ENCODE results near the gene VAV2. TPM values are rescaled to one million over a fixed set of nuclear protein-coding genes. Genes with fewer than 3 reads are reported as not detected.

Gene VAV2
- polyA plus RNA-seq, 1 of the 3 experiments (the other 2 are of a cell fraction), result 14.9 TPM

DNA sequence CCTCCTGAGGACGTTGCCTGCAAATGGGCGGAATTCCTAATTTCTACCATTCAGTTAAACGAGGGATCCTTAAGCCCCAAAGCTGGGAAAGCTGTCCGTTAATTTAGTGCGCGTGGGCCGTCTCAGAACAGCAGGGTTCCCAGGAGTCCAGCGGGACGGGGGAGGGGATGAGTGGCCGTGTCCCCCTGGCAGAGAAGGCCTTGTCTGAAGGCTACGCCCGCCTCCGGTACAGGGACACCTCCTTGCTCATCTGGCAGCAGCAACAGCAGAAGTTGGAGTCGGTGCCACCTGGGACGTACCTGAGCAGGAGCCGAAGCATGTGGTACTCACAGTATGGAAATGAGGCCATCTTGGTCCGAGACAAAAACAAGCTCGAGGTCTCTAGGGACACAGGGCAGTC, 34.5 kb upstream of the VAV2 start:
- POLR2A ChIA-PET, result interaction anchor here (1.5 kb wide), 2 partner anchors 13 to 39 kb away, joined by 4 read pairs; no protein-coding TSS in a partner anchor
- H3K9ac ChIP-seq, result no peak overlapping the region
- WGBS (ENCODE audit: low lambda C conversion rate), result 95% methylated on average over 18 of the region's 18 CpGs

More for the DNA sequence above, 34.5 kb upstream of the VAV2 start:
- Histone ChIP-seq H3K4me2 (peak overlapping the region; percentile 99), H3K4me3 (ENCODE audit: low read depth in 2 of 2, low read length in 1 of 2) (peak overlapping the region; percentile 74 to 80), H3K36me3 (replicated peaks in 1 of 2; ENCODE audit: control insufficient read depth in 1 of 2, insufficient read depth in 2 of 2, low read length in 1 of 2) (peaks cover 8 to 33% of the 10 kb centered on the region in 2 experiments), H2AFZ (ENCODE audit: low read depth) (no peak overlapping the region), H4K20me1 (ENCODE audit: insufficient read depth) (no peaks in the 10 kb centered on the region), H3K9me2 (no peaks in the 10 kb centered on the region), H3F3A (replicated peaks; ENCODE audit: insufficient read depth) (peaks cover 20% of the 10 kb centered on the region), H3K27ac (ENCODE audit: low read depth in 2 of 2, low read length in 1 of 2) (no peak overlapping the region; a peak in 1 of 4 replicates), H3K79me2 (ENCODE audit: insufficient read depth) (peaks cover 6% of the 10 kb centered on the region; the same call in 1 of the 2 replicates), H3K27me3 (ENCODE audit: insufficient read depth) (no peaks in the 10 kb centered on the region), H3K4me1 (ENCODE audit: control insufficient read depth in 1 of 2, insufficient read depth in 2 of 2, low read depth in 1 of 2, low read length in 1 of 2) (peaks cover 0 to 12% of the 10 kb centered on the region in 2 experiments; a peak in 1 of 4 replicates), H3K9me3 (no peaks in the 10 kb centered on the region)
- CTCF ChIA-PET, result interaction anchor here (0.7 to 1.7 kb wide), 8 partner anchors 14 to 244 kb away, joined by 3 to 5 read pairs (median 4); no protein-coding TSS in a partner anchor
- no peak for TF ChIP-seq EP300 (IDR thresholded peaks at IDR 0.05; ENCODE audit: borderline replicate concordance in 1 of 2, low read depth in 1 of 2, low read length in 1 of 2)
- TF ChIP-seq, protein P1, sequence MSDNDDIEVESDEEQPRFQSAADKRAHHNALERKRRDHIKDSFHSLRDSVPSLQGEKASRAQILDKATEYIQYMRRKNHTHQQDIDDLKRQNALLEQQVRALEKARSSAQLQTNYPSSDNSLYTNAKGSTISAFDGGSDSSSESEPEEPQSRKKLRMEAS (IDR thresholded peaks at IDR 0.05; ENCODE audit: low read depth), result no peak
- TF ChIP-seq NRF1 (IDR thresholded peaks at IDR 0.05; ENCODE audit: low read depth, low read length), result no peak
- TF ChIP-seq YY1 (IDR thresholded peaks at IDR 0.05; ENCODE audit: low read depth), result no peak
- TF ChIP-seq FOXJ3 (CRISPR knock-in tag; IDR thresholded peaks at IDR 0.05), result no peak
- no peak for TF ChIP-seq EZH2phosphoT487 (IDR thresholded peaks at IDR 0.05; ENCODE audit: borderline replicate concordance, low read depth)
- TF ChIP-seq RXRA (IDR thresholded peaks at IDR 0.05; ENCODE audit: borderline replicate concordance, low read depth), result no peak
- TF ChIP-seq RFX5 (IDR thresholded peaks at IDR 0.05; ENCODE audit: low read length), result no peak
- TF ChIP-seq TAF1 (IDR thresholded peaks at IDR 0.05; ENCODE audit: borderline replicate concordance, low read depth, low read length), result no peak
- TF ChIP-seq, protein P2, sequence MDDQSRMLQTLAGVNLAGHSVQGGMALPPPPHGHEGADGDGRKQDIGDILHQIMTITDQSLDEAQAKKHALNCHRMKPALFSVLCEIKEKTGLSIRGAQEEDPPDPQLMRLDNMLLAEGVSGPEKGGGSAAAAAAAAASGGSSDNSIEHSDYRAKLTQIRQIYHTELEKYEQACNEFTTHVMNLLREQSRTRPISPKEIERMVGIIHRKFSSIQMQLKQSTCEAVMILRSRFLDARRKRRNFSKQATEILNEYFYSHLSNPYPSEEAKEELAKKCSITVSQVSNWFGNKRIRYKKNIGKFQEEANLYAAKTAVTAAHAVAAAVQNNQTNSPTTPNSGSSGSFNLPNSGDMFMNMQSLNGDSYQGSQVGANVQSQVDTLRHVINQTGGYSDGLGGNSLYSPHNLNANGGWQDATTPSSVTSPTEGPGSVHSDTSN (IDR thresholded peaks at IDR 0.05), result no peak
- TF ChIP-seq, protein P3, sequence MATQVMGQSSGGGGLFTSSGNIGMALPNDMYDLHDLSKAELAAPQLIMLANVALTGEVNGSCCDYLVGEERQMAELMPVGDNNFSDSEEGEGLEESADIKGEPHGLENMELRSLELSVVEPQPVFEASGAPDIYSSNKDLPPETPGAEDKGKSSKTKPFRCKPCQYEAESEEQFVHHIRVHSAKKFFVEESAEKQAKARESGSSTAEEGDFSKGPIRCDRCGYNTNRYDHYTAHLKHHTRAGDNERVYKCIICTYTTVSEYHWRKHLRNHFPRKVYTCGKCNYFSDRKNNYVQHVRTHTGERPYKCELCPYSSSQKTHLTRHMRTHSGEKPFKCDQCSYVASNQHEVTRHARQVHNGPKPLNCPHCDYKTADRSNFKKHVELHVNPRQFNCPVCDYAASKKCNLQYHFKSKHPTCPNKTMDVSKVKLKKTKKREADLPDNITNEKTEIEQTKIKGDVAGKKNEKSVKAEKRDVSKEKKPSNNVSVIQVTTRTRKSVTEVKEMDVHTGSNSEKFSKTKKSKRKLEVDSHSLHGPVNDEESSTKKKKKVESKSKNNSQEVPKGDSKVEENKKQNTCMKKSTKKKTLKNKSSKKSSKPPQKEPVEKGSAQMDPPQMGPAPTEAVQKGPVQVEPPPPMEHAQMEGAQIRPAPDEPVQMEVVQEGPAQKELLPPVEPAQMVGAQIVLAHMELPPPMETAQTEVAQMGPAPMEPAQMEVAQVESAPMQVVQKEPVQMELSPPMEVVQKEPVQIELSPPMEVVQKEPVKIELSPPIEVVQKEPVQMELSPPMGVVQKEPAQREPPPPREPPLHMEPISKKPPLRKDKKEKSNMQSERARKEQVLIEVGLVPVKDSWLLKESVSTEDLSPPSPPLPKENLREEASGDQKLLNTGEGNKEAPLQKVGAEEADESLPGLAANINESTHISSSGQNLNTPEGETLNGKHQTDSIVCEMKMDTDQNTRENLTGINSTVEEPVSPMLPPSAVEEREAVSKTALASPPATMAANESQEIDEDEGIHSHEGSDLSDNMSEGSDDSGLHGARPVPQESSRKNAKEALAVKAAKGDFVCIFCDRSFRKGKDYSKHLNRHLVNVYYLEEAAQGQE (IDR thresholded peaks at IDR 0.05; ENCODE audit: low read depth, low read length), result no peak
- no peak for DNase-seq

All from SK-N-SH (cell line).